Panc1 (cell line): Measurements from ENCODE around the gene INF2.

ENCODE experiments used
- CTCF ChIP-seq: fragments of 450-650 bp; IDR thresholded peaks from 2 replicates; pipeline ENCODE4 v1.5.1; 2017; ENCODE audit warnings: mild to moderate bottlenecking
- POLR2AphosphoS5 ChIP-seq: IDR thresholded peaks from 2 replicates; pipeline ENCODE4 v1.6.1; 2012; ENCODE audit warnings: mild to moderate bottlenecking, low read depth, low read length, moderate library complexity
- SIN3A ChIP-seq: IDR thresholded peaks from 2 replicates; pipeline ENCODE4 v1.6.1; 2012; ENCODE audit warnings: low read depth, mild to moderate bottlenecking, low read length, moderate library complexity, borderline replicate concordance; ENCODE audit not compliant: insufficient read depth
- TCF7L2 ChIP-seq: IDR thresholded peaks from 2 replicates; pipeline ENCODE4 v1.6.1; 2011; ENCODE audit warnings: mild to moderate bottlenecking, low read depth, low read length, inconsistent platforms

GRCh38 chr14:104768437-104769323, 79.3 kb downstream of the INF2 start:
- peak; percentile 89 for TF ChIP-seq CTCF
- peak; percentile 21; the same call in 1 of the 2 replicates for TF ChIP-seq POLR2AphosphoS5
- TF ChIP-seq TCF7L2, result no peak
- 0 out of 2 replicates have a peak, but pooled peaks have one; percentile 7 for TF ChIP-seq SIN3A
